GM23338 (cell line): ENCODE data around the gene CCSER2.

Experiments
- CREB1 ChIP-seq: fragments of 250-450 bp; sonication (Bioruptor Pico); IDR thresholded peaks from 2 replicates; pipeline ENCODE4 v1.5.0; 2020; ENCODE audit warnings: low read depth, mild to moderate bottlenecking, moderate library complexity
- EZH2 ChIP-seq: fragments of 200-600 bp; sonication (generic); IDR thresholded peaks from one replicate; pipeline ENCODE4 v1.8.0; 2017; ENCODE audit warnings: antibody characterized with exemption, mild to moderate bottlenecking, low read depth; ENCODE audit not compliant: unreplicated experiment
- POLR2AphosphoS5 ChIP-seq: IDR thresholded peaks from 2 replicates; pipeline ENCODE4 v1.6.1; 2016; ENCODE audit warnings: antibody characterized with exemption, low read depth
- TF ChIP-seq, protein P1 (sequence below), 2 experiments: fragments of 200-600 bp in 1 of 2; sonication (generic) in 1 of 2; conservative IDR thresholded peaks; 2 replicates each; pipeline versions ENCODE4 v1.5.1 to v1.6.1; 2016 to 2017; ENCODE audit warnings: antibody characterized with exemption in 2 of 2, low read depth in 2 of 2, mild to moderate bottlenecking in 2 of 2, moderate library complexity in 1 of 2

DNA sequence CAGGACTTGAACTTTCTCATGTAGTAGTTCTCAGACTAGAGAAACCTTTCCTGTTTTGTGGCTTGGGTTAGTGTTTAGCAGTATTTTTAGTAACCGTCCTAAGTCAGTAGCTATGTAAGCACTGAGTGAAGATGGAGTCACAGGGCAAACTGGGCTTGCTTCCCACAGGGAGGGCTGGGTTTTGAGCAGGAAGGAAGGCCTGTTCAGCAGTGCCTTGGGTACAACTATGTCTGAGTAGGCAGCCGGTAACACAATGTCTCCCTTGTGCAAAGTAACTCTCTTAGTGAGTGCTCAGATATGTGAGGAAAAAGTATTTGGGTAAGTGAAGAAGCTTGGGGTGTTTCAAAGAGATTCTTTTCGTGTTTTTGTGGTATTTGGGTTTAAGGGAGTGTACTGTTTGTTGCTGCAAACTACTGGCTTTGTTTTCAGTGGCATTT is 96.4 kb downstream of the CCSER2 start:
- TF ChIP-seq, protein P1, sequence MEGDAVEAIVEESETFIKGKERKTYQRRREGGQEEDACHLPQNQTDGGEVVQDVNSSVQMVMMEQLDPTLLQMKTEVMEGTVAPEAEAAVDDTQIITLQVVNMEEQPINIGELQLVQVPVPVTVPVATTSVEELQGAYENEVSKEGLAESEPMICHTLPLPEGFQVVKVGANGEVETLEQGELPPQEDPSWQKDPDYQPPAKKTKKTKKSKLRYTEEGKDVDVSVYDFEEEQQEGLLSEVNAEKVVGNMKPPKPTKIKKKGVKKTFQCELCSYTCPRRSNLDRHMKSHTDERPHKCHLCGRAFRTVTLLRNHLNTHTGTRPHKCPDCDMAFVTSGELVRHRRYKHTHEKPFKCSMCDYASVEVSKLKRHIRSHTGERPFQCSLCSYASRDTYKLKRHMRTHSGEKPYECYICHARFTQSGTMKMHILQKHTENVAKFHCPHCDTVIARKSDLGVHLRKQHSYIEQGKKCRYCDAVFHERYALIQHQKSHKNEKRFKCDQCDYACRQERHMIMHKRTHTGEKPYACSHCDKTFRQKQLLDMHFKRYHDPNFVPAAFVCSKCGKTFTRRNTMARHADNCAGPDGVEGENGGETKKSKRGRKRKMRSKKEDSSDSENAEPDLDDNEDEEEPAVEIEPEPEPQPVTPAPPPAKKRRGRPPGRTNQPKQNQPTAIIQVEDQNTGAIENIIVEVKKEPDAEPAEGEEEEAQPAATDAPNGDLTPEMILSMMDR (conservative IDR thresholded peaks at IDR 0.05; ENCODE audit: low read depth in 2 of 2) = no peak
- TF ChIP-seq CREB1 = no peak
- no peak for TF ChIP-seq POLR2AphosphoS5
- no peak for TF ChIP-seq EZH2
